RPMI7951 (cell line): ENCODE results near the gene HPSE2. TPM values are rescaled to one million over a fixed set of nuclear protein-coding genes. Genes with fewer than 3 reads are reported as not detected.
"Not testable (repeated sequence)": the region's sequence is repeated elsewhere in the genome, so short reads cannot be mapped to it uniquely, and the experiment has no call there.

ENCODE experiments used
- DNase-seq: peaks from one replicate; pipeline ENCODE4 v3.0.0-alpha.2; 2012; ENCODE audit warnings: low read depth
- total RNA-seq: library from RNA; depleted of rRNA; stranded (reverse); fragments of >200 nt; shearing (Covaris generic); gene quantifications from 2 replicates; pipeline ENCODE4 v1.2.3, GENCODE V29; 2014

HPSE2 gene
- total RNA-seq, 1 experiment from 2014 or later, result not detected

DNA sequence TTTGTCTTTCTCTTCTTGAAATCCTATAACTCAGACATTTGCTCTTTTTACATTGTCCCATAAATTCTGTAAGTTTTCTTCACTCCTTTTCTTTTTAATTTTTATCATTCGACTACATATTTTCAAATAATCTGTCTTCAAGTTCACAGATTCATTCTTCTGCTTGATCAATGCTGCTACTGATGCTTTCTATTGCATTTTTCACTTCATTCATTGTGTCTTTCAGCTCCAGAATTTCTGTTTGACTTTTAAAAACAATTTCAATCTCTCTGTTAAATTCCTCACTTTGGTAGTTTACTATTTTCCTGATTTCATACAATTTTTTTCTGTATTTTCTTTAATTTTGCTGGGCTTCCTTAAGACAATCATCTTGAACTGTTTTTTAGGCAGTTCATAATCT, 230.4 kb downstream of the HPSE2 start:
- DNase-seq, result no peak

DNA sequence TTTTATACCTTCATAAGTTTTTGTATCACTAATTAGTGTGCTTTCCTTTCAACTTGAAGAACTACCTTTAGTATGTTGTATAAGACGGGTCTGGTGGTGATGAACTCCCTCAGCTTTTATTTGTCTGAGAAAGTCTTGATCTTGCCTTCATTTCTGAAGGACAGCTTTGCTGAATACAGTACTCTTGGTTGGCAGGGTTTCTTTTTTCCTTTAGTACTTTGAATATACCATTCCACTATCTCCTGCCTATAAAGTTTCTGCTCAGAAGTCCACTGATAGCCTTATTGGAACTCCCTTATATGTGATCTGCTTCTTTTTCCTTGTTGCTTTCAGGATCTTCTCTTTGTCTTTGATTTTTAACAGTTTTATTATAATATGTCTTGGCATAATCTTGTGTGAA, 230.9 kb downstream of the HPSE2 start:
- no peak for DNase-seq

DNA sequence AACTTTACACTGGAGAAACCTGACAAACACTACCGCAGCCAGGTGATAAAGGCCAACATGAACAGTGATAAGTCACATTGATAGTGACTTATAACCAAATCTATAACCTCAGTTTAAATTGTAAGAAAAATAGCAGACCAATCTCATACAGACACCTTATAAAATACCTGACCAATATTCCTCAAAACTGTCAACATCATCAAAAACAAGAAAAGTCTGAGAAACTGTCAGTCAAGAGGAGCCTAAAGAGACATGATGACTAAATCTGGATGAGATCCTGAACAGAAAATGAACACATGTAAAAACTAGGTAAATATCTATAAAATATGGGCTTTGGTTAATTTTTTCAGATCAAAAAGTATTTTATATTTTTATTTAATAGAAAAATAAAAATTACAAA, 233.3 kb downstream of the HPSE2 start:
- no peak for DNase-seq

DNA sequence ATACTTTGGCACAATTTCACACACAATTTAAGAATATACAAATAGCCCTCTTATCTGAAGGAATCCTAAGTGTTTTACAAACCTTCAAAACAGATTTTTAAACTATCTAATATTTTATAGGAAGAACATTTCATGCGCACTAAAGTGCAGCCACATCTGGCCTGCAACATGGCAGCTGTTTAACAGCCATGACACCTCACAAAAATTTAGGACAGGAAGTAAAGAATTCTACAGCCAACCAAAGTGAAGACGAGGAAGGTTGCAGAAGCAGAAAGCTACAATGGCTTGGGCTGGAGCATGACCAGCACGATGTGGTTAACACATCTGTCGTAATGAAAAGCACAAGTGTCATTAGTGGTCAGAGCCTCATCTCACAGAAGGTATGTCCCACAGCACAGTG, 238.1 kb downstream of the HPSE2 start:
- DNase-seq, result no peak

DNA sequence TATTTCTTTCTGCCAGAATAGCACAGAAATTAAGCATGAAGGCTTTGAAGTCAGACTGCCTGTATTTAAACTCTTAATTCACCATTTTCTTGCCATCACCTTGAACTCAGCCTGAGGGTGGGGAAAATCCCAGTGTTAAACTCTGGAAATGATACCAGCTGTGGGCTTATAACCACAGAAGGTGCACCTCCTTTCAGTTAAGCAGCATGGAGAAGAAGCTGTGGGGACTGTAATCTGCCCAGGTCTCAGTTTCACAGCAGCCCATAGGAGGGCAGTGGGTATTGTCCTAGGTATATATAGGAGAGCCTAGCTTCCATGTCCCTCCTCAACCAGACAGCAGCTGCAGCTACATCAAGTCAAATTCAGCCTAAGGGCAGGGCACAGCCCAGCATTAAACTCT, 241.6 kb downstream of the HPSE2 start:
- no peak for DNase-seq

DNA sequence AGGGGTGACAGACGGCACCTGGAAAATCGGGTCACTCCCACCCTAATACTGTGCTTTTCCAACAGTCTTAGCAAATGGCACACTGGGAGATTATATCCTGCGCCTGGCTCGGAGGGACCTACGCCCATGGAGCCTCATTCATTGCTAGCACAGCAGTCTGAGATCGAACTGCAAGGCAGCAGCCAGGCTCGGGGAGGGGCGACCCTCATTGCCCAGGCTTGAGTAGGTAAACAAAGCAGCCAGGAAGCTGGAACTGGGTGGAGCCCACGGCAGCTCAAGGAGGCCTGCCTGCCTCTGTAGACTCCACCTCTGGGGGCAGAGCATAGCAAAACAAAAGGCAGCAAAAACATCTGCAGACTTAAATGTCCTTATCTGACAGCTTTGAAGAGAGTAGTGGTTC, 251.9 kb downstream of the HPSE2 start:
- not testable (repeated sequence) for DNase-seq

DNA sequence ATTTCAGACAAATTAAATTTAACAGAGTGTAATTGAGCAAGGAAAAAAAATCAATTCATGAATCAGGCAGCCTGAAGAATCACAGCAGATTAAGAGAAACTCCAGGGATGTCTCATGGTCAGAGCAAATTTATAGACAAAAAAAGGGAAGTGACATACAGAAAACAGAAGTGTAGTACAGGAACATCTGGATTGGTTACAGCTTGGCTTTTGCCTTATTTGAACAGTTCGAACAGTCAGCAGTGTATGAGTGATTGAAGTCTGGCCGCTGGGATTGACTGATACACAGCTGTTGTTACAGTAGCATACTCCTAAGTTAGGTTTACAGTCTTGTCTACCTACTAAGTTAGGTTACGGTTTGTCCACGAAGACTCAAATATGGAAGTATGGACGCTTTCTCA, 255.3 kb downstream of the HPSE2 start:
- DNase-seq, result no peak

DNA sequence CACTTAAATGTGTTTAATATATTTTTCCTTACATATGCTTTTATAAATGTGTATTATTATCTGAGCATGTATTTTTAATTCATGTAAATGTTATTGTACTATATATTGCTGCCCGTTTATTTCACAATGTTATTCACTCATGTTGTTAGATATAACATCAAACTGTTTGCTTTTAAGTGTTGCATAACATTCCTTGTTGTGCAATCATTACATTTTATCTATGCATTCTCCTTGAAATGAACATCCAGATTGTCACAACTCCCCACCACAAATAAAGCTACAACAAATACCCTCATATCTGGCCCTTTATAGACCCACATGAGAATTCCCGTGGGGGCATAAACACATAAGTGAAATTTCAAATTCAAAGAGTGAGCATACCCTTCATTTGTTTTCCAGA, 264.2 kb downstream of the HPSE2 start:
- DNase-seq, result no peak

DNA sequence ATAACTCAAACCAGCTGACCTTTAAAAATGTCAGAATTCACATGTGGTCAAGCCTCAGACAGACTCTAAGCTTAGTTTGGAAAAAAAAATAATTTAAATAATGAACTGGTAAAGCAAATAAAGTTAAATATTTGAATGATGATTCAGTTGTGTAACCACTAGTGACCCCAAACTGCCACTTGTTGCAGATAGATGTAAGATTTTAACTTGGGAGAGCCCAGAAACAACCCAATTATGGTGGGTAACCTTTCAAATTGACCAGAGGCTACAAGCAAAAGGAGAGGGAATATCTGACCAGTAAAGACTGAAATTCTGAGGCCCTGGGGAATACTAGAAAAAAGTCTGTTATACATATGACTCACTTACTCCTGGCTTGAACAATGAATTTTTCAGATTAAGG, 268.1 kb downstream of the HPSE2 start:
- no peak for DNase-seq

DNA sequence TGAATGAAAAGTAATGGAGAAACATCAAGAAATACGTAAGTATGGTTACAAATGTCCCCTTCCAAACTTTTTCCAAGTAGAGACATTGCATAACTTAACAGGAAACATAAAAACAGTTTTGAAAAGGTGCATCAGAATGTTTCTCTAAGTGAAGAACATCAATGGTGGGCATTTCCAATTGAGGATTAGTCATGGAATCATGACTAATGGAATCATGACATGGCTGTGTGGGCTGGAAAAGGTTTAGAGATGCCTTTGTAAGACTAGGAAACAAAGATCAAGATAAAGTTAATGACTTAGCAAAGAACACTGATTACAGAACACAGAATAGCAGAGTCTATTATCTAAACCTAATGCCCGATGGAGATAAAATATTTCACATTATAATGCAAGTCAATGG, 272.0 kb downstream of the HPSE2 start:
- DNase-seq, result no peak

DNA sequence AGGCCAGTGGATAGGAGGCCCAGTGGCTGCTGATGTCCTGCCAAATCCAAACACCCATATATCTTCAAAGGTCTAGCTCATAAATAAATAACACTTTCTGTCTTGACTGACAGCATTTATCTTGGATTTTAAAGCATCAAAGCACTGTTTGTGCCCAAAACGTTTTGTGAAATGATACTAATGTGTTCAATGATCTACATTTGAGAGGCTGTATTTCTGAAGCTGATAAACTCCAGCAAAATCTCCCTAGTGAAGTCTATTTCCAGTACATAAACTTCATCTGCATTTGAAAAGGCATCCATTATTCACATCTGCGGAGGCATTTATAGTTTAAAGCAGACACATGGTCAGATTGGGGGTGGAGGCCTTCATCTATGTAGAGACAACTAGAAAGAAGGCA, 276.3 kb downstream of the HPSE2 start:
- no peak for DNase-seq

DNA sequence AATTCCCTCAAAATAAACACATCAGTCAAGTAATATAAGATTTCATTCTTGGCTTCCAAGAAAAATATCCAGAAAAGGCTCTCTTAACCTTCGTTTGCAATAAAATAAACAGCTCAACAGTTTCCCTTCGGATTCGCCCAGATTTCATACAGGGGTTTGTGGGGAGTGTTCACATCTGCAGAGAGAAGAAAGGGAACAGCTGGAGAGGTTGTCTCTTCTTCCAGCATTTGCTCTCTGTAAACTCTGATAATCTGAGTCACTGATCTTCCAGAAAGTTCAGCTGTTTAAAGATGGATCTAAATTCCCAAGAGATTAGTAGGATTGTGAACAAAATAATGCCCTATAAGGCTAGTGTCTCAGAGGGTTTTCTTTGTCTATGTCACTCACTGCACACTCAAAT, 277.9 kb downstream of the HPSE2 start:
- DNase-seq, result no peak

DNA sequence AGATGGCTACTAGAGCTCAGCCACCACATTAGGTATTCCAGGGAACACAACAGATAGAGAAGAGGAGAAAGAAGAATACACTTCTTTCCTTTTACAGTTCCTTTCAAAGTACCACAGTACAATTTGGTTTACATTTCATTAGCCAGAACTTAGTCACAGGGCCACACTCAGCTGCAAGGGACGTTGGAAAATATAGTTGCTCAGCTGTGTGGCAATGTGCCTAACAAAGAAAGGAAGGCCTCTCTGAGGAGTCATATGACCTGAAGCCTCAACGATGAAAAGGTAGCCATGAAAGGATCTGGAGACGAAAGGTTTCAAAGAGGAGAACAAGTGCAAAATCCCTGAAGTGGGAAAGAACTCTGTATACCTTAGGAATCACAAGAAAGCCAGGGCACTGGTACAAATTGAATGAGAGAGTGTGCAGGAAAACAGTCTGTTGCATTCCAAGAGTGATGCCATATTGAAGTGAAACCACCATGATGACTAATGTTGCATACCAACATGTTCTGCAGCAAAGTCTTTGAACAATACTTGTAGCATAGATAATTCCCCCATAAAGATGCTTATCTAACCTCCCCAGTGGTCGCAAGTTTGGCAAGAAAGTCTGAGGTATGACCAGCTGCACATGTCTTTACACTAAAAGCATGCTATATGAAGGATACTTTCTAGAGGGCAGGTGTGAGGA, 278.9 kb downstream of the HPSE2 start:
- peak; percentile 11 for DNase-seq

DNA sequence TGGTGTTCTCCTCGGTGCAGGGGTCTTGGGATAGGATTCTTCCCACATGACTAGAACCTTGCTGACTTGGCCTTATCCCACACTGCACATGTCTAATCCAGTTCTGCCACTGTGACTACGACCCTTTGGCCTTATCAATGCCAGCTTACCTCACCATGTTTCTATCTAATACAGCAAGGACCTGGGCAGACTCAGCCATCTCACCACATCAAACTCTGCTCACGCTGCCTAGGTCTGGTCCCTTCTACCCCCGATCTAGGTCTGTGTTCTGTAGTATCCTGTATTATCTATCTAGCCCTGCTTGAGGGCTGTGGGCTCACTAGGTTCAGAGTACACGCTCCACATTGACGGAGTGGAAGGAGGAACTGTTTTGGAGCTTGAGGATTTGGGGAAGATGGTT, 282.4 kb downstream of the HPSE2 start:
- DNase-seq, result no peak

DNA sequence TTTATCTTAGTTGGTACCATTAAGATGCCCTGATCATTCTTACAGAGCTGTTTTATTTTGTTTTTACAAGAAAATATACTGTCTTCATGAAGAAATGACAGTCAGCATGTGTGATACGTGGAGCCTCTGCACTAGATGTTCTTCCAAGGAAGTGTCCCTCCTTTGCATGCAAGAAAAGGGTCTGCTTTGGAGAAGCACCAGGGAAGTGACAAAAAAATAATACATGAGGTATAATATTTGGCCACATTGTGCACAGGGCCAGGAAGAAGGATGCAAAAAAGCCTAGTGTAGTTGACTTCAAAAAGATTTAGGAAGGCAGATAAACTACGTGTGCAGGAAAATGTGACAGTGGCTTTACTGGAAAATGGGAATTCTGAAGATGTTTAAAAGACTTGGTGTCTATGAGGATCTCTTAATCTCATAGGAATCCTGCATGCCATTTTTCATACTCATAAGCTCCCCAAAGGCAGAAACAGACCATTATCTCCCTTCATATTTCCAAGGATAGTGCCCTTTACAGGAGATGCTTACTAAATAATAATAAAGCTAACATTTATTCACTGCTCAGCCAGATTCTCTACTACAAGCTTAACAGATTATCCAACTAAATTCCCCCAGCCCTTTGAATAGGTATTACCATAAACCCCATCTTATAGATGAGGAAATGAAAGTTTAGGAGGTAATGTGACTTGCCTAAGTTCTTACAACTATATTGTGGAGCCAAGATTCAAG, 284.2 kb downstream of the HPSE2 start:
- no peak for DNase-seq

DNA sequence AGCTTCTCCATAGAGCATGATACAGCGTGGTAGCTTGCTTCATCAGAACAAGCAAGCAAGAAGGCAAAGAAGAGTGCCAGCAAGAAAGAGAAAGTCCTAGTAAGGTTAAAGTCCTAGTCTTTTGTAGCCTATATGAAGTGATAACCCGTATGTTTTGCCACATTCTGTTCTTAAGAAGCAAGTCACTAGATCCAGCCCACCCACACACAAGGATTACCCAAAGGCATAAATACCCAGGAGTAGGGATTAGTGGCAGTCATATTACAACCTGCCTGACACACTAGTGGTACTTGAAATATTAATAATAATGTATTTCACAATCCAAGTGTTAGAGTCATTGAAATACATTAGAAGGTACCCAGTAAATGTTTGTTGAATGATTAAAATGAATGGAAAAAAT, 285.5 kb downstream of the HPSE2 start:
- DNase-seq, result no peak

DNA sequence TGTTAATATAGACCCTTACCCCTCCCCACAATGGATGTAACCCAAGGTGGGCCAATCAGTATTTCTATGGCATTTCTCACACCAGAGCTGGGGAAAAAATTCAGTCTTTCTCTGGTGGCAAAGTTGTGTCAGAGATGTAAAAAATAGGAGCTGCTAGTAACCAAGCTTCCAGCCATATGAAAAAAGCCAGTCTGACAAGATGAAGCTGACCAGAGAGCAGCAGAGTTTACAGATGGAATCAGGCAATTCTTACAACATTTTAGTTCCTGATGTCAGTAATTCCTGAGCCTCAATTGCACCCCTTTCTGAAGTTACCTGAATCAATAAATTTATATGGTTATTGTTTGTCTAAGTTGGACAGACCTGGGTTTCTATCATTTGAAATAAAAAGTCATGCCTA, 286.3 kb downstream of the HPSE2 start:
- no peak for DNase-seq

DNA sequence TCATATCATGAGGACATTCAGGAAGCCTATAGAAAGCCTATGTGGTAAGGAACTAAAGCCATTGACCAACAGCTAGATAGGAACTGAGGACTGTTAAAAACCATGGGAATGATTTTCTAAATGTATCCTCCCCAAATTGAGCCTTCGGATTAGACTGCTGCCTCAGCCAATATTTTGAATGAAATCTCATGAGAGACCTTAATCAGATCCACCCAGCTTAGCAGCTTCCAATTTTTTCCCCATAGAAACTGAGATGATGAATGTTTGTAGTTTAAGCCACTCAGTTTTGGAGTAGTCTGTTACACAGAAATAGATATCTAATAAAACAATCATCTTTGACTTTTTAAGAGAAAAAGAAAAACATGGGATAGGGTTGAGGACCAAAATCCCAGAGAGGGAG, 292.0 kb downstream of the HPSE2 start:
- no peak for DNase-seq

DNA sequence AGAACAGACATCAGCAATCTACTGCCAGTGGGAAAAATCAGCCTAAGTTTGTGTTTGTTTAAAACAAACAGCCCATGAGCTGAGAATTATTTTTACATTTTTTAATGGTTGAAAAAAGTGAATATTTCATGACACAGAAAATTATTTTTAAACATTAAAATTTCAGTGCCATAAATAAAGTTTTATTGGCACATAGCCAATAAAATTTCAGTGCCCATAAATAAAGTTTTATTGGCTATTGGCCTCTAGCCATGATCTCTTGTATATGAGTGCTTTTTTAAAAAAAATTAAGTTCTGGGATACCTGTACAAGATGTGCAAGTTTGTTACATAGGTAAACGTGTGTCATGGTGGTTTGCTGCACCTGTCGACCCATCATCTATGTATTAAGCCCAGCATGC, 305.9 kb downstream of the HPSE2 start:
- no peak for DNase-seq

DNA sequence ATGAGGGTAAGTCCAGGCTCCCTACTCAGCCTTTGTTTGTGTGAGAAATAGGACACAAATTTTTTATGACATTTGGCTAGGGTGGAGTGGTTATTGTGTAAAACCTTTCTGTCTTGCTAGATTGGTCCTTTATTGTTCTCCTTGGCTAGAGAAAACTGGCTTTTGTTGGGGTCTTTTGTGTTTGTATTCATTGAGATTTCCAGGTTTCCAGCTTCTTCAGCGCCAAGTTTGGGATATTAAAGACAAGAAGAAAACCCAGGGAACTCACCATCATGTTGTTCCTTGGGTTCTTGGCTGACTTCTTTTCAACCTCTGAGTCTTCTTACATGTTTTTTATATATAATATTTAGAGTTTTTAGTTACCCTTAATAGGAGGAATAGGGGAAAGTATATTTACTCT, 310.0 kb downstream of the HPSE2 start:
- DNase-seq, result no peak

DNA sequence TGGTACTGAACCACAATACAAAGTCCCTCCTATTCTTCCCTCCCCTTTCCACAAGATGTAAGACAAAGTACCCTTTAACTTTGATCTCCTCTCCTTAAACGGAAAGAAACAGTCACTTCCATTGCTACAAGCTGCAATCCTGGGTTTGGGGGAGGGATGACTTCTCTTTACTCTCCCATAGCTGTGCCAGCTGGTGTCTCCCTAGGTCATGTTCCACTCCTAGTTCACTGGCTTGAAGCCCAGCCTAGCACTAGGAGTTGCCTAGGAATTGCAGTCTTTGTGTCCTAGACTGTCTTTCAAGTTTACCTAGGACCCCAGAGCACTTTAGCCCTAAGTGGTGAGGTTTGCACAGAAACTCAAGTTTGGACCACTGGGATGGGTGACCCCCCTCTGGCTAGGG, 311.1 kb downstream of the HPSE2 start:
- DNase-seq, result no peak

DNA sequence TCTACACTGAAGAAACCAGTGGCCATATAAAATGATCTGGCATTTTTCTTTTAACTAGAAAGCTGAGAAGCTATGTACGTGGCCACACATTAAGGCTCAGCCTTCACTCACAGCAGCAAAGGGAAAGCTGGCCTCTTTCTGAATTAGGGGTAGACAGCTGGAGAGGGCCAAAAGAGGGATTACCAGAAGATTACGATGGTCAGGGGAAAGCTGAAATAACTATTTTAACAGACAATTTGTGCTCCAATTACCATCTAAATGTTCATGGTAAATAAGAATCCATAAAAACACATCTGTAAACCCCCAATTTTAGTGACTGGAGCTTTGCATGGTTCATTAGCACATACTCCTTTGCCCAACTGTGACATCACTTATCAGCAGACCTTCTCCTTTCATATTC, 314.3 kb downstream of the HPSE2 start:
- DNase-seq, result no peak

DNA sequence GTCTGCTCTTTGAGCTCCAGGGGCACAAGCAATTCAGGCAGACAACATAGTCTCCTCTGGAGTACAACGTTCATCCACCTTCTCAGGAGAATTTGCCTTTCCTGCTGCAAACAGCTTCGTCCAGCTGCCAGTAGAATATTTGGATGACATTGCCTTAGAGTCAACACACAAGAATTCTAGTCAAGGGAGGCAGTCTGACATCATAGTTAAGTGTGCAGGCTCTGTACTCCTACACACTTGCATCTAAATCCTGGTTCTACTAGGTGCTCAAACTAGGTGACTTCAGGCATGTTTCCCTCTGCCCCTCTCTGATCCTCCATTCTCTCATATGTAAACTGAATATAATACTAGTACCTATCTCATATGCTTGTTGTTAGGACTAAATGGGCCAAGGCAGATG, 314.8 kb downstream of the HPSE2 start:
- DNase-seq, result no peak

DNA sequence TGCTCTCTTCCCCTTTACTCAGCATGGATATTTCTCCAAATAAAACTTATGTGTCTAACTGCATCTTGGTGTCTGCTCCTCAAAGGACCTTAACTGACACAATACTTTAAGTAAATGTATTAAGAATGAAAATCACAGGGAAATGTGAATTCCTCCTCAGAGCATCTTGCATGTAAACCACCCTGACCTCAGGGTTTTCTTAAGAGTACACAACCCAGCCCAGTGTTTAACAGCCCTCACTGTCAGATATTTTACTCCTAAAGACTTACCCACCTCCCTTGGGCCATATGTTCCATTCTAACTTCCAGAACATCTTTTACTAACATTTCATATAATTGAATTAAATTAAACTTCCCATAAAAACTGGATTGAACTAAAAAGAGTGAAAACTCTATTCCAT, 315.3 kb downstream of the HPSE2 start:
- no peak for DNase-seq
